ENCODE measurements around the gene RERE. TPM values are rescaled to one million over a fixed set of nuclear protein-coding genes. Genes with fewer than 3 reads are reported as not detected.

Gene RERE
- total RNA-seq, 1 donor, result 27.0 TPM

- TF ChIP-seq CTCF (IDR thresholded peaks at IDR 0.05; ENCODE audit: insufficient read depth, low read length), result no peak
- H3K4me3 ChIP-seq (ENCODE audit: low read depth, low read length), result no peak overlapping the region
- no peak for DNase-seq (ENCODE audit: low read depth)
These were observed 427.4 kb downstream of the RERE start for GRCh38 chr1:8389958-8390535.

- no peak for TF ChIP-seq CTCF (IDR thresholded peaks at IDR 0.05; ENCODE audit: insufficient read depth, low read length)
- no peak overlapping the region for H3K4me3 ChIP-seq (ENCODE audit: low read depth, low read length)
- no peak for DNase-seq (ENCODE audit: low read depth)
These were observed 428.5 kb downstream of the RERE start for GRCh38 chr1:8388732-8389562.

- no peak for TF ChIP-seq CTCF (IDR thresholded peaks at IDR 0.05; ENCODE audit: insufficient read depth, low read length)
- no peak overlapping the region for H3K4me3 ChIP-seq (ENCODE audit: low read depth, low read length)
- no peak for DNase-seq (ENCODE audit: low read depth)
These were observed 431.2 kb downstream of the RERE start for GRCh38 chr1:8386247-8386646.

- no peak for TF ChIP-seq CTCF (IDR thresholded peaks at IDR 0.05; ENCODE audit: insufficient read depth, low read length)
- no peak overlapping the region for H3K4me3 ChIP-seq (ENCODE audit: low read depth, low read length)
- DNase-seq (ENCODE audit: low read depth), result no peak
These were observed 432.9 kb downstream of the RERE start for GRCh38 chr1:8384577-8384976.

GRCh38 chr1:8384088-8384487 lies 433.4 kb downstream of the RERE start:
- no peak overlapping the region for H3K4me3 ChIP-seq (ENCODE audit: low read depth, low read length)
- no peak for TF ChIP-seq CTCF (IDR thresholded peaks at IDR 0.05; ENCODE audit: insufficient read depth, low read length)
- DNase-seq (ENCODE audit: low read depth), result no peak

GRCh38 chr1:8382608-8383505 lies 434.6 kb downstream of the RERE start:
- H3K4me3 ChIP-seq (ENCODE audit: low read depth, low read length), result no peak overlapping the region
- TF ChIP-seq CTCF (IDR thresholded peaks at IDR 0.05; ENCODE audit: insufficient read depth, low read length), result no peak
- no peak for DNase-seq (ENCODE audit: low read depth)

All from fibroblast of the aortic adventitia (primary cell).